GM03348 (cell line): ENCODE data around the gene OSGIN1.

Source experiments
- DNase-seq: peaks from one replicate; pipeline ENCODE4 v3.0.0; 2012; ENCODE audit warnings: low spot score

Gene OSGIN1

GRCh38 chr16:83971165-83972130, 18.4 kb downstream of the OSGIN1 start:
- DNase-seq, result no peak

- no peak for DNase-seq
These were observed 19.4 kb downstream of the OSGIN1 start for GRCh38 chr16:83972256-83973008.

GRCh38 chr16:83973077-83973476, 20.0 kb downstream of the OSGIN1 start:
- no peak for DNase-seq

- no peak for DNase-seq
These were observed 20.7 kb downstream of the OSGIN1 start for GRCh38 chr16:83973581-83974385.

GRCh38 chr16:83974475-83974874, 21.4 kb downstream of the OSGIN1 start:
- DNase-seq, result no peak

- DNase-seq, result no peak
These were observed 22.7 kb downstream of the OSGIN1 start for GRCh38 chr16:83975590-83976260.

- DNase-seq, result no peak
These were observed 24.2 kb downstream of the OSGIN1 start for GRCh38 chr16:83977056-83977815.

- DNase-seq, result no peak
These were observed 25.4 kb downstream of the OSGIN1 start for GRCh38 chr16:83978401-83978904.

- no peak for DNase-seq
These were observed 26.4 kb downstream of the OSGIN1 start for GRCh38 chr16:83979441-83979840.

GRCh38 chr16:83980794-83981193, 27.8 kb downstream of the OSGIN1 start:
- no peak for DNase-seq

- DNase-seq, result no peak
These were observed 28.8 kb downstream of the OSGIN1 start for GRCh38 chr16:83981799-83982198.

- DNase-seq, result no peak
These were observed 30.5 kb downstream of the OSGIN1 start for GRCh38 chr16:83983491-83983890.

- DNase-seq, result no peak
These were observed 36.3 kb downstream of the OSGIN1 start for GRCh38 chr16:83989300-83989699.

- no peak for DNase-seq
These were observed 37.5 kb downstream of the OSGIN1 start for GRCh38 chr16:83990492-83990891.

- DNase-seq, result peak; percentile 48
These were observed 39.6 kb downstream of the OSGIN1 start for GRCh38 chr16:83992624-83993023.

GRCh38 chr16:83994087-83994486, 41.0 kb downstream of the OSGIN1 start:
- DNase-seq, result peak; percentile 91

- no peak for DNase-seq
These were observed 41.7 kb downstream of the OSGIN1 start for GRCh38 chr16:83994703-83995102.

GRCh38 chr16:83995754-83996153, 42.7 kb downstream of the OSGIN1 start:
- DNase-seq, result no peak

- DNase-seq, result no peak
These were observed 43.6 kb downstream of the OSGIN1 start for GRCh38 chr16:83996481-83997252.

GRCh38 chr16:83998091-83998490, 45.1 kb downstream of the OSGIN1 start:
- no peak for DNase-seq
